Suppressor macrophage treated with lipopolysaccharide for 4 hours (primary cell): ENCODE measurements around the gene ME1.
"Not testable (repeated sequence)": the region's sequence is repeated elsewhere in the genome, so short reads cannot be mapped to it uniquely, and the experiment has no call there.

Experiments used
- DNase-seq: peaks from one replicate; pipeline ENCODE4 v3.0.0-alpha.2; 2020

Gene ME1

GRCh38 chr6:83252719-83253118 is 178.1 kb downstream of the ME1 start:
- DNase-seq: no peak

DNA sequence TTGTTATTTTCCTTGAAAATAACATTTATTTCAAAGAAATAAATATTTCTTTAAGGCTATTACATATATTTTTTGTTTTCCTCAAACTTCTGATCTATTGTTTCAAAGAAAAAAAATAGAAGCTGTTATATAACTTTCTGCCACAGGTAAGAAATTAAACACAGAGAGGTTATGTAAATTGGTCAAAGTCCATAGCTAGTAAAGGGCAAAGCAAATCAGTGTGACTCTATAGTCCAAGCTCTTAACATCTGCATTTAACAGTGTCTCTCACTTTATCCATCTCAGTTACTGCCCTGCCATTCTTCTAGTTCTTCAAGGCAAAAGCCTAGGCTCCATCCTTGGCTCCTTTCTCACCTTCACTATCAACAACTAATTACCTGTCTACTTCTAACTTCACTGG is 180.6 kb downstream of the ME1 start:
- DNase-seq: no peak

- DNase-seq: no peak
Observed at GRCh38 chr6:83247471-83247870, 183.4 kb downstream of the ME1 start.

DNA sequence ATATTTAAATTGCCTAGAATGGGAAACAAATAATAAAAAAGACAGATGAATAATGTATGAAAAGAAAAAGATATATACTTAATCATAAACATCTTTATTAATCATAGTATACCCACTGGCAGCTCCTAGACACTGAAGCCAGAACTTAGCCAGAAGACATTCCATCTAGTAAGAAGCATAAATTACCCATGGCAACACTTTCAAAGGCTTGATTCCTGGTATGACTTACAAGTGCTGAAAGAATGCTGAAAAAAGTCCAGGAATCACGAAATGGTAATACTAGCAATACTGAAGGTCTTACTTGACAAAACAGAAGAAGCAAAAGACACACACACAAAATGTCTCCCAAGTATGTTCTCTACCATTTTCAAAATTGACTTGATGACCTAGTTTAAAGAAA is 199.7 kb downstream of the ME1 start:
- no peak for DNase-seq

DNA sequence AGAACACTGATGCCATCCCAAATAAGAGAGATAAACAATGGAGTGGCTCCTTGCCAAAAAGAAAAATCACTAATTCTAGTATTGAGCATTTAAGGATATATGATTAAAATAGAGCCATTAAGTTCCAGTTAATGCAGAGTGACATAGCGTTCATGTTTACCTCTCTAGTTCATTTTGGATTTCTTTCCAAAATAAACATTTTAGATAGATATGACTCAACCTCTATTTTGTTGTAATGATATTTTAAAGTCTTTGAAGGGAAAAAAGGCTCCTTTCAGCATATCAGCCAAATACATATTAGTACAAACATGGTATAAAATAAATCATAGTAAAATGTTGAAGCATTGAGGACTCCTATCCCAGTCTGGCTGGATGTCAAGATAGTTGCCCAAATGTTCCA is 204.3 kb downstream of the ME1 start:
- no peak for DNase-seq

- peak; percentile 61 for DNase-seq
Observed at GRCh38 chr6:83221889-83222479, 208.9 kb downstream of the ME1 start.

GRCh38 chr6:83221276-83221675 is 209.6 kb downstream of the ME1 start:
- DNase-seq: no peak

- DNase-seq: no peak
Observed at GRCh38 chr6:83220121-83220520, 210.7 kb downstream of the ME1 start.

GRCh38 chr6:83218646-83219045 is 212.2 kb downstream of the ME1 start:
- no peak for DNase-seq

GRCh38 chr6:83216806-83217205 is 214.0 kb downstream of the ME1 start:
- no peak for DNase-seq

GRCh38 chr6:83215131-83216047 is 215.5 kb downstream of the ME1 start:
- DNase-seq: peak; percentile 71

GRCh38 chr6:83202031-83202430 is 228.8 kb downstream of the ME1 start:
- no peak for DNase-seq

- DNase-seq: no peak
Observed at GRCh38 chr6:83199863-83200225, 231.0 kb downstream of the ME1 start.

DNA sequence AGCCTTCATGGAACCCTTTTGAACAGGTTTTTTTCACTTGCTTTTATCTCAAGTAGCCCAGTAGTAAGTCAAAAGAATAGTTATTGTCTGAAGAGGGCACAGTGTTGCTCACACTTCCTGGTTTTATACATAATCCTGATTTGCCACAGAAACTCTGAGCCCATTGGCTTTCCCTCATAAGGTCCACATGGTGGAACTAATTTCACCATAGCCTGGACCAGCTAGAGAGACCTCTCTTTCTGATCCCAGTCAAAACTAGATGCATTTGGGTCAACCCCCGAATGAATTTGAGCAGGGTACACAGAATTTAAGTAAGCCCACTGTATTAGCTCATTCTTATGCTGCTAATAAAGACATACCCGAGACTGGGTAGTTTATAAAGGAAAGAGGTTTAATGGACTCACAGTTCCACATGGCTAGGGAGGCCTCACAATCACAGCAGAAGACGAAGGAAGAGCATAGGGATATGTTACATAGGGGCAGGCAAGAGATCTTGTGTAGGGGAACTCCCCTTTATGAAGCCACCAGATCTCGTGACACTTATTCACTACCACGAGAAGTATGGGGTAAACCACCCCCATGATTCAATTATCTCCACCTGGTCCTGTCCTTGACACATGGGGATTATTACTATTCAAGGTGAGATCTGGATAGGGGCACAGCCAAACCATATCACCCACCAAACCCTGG is 231.5 kb downstream of the ME1 start:
- DNase-seq: no peak

DNA sequence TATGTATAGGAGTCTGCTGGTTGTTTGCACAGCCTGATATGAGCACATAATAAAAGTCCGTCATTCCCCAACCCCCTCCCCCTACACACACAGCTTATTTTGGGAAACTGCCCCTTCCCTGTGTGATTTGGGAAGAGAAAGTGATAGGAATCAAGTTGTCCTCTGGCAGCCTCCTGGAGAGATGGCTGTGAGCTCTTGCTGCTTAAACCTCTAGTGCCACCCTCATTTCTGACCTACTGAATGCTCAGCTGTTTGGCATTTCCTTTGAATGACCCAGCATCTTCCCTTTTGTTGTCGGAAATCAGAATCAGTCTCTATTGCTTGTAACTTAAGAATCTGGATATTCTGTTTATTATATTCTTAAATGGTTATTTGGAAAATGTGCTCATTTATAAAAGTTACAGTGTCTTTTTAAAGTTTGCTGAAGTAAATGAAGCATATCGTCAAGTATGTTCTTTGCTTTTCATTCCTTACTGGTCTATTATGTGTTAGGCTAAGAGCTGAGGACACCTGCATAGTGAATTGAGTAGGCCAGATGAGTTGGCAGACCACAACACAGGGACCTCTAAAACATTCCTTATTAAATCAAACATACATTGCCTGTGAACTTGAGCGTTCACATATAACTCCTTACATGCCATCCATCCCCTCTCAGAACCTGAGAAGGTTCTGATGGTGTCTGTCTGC is 232.2 kb downstream of the ME1 start:
- no peak for DNase-seq

- peak; percentile 33 for DNase-seq
Observed at GRCh38 chr6:83193747-83194566, 236.9 kb downstream of the ME1 start.

- peak; percentile 92 for DNase-seq
Observed at GRCh38 chr6:83192871-83193746, 237.7 kb downstream of the ME1 start, which contains the start of the genes PGM3 and RWDD2A. PGM3 (minus strand) TSS chr6:83193265; CDS start chr6:83191012, 2,253 bp downstream. RWDD2A (plus strand) TSS chr6:83193357; CDS start chr6:83194452, 1,095 bp downstream.

DNA sequence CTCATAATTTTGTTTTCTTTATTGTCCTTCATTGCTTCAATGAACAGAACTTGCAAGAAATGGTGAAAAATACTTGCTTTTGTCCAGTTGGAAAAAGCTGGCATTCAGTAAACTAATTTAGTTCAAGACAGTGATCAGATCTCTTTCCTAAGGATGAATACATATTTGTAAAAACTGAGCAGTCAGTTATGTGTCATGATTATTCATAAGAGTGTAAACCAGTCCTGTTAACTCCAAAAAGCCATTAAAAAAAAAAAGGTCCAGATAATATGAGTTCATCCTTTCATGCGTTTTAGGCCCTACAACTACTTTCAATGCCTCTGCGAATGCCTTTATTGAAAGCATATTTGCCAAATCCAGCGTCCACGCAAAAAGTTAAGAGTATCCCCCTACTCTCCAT is 238.4 kb downstream of the ME1 start:
- no peak for DNase-seq

DNA sequence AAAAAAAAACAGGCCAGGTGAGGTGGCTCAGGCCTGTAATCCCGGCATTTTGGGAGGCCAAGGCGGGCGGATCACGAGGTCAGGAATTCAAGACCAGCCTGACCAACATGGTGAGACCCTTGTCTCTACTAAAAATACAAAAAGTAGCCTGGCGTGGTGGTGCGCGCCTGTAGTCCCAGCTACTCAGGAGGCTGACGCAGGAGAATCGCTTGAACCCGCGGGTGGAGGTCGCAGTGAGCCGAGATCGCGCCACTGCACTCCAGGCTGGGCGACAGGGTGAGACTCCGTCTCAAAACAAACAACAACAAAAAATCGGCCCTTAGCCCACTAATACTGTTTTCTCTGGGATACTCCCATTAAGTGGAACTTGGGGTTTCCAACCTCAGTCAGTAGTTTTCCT is 238.9 kb downstream of the ME1 start:
- not testable (repeated sequence) for DNase-seq

DNA sequence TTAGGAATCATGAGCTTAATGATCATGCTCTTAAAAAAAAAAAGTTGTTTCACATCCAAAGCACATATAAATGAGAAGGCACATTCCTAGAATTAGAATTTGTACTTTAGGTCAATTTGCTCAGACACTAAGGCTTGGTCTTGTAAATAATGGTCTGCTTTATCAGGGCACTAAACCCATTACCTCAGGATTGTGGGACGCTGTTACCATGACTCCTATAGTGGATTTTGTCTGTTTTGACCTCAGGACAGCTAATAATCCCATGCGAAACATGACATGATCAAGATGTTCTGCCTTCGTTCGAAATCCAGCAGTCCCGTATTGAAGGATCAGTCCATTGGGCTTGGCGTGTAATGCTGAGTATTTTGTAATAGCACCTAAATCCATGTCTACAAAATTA is 240.2 kb downstream of the ME1 start:
- DNase-seq: no peak

GRCh38 chr6:83188501-83188900 is 242.3 kb downstream of the ME1 start:
- DNase-seq: no peak
